LoVo (cell line): Measurements from ENCODE around the gene TEX52.
"Not testable (repeated sequence)": the region's sequence is repeated elsewhere in the genome, so short reads cannot be mapped to it uniquely, and the experiment has no call there.

Source experiments
- DNase-seq: peaks from one replicate; pipeline ENCODE4 v3.0.0-alpha.2; 2016; ENCODE audit warnings: low spot score

Gene TEX52

DNA sequence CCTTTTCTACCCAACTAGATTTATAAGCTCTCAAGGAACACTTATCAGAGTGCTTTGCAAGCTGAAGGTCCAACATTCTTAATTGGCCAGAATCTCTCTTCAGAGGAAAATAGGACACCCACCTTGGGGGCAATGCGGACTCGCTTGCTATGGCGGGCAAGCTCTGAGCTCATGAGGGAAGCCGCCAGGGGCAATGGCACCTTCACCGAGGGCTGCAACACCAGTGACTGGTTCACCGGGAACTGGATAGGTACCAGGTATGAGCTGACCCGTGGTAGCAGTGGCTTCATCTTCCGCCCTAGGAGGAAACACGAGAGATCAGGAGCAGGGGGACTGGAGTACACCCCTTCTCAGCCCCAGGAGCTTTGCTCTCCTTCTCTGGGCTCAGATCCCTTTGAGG, 7.4 kb upstream of the TEX52 start:
- DNase-seq = no peak

DNA sequence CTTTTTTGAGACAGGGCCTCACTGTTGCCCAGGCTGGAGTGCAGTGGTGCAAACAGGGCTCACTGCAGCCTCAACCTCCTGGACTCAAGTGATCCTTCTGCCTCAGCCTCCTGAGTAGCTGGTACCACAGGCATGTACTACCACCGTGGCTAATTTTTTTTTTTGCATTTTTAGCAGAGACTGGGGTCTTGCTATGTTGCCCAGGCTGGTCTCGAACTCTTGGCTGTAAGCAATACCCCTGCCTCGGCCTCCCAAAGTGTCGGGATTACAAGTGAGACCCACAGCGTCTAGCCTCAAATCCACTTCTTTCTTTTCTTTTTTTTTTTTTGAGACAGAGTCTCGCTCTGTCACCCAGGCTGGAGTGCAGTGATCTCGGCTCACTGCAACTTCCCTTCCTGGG, 6.6 kb upstream of the TEX52 start:
- not testable (repeated sequence) for DNase-seq

DNA sequence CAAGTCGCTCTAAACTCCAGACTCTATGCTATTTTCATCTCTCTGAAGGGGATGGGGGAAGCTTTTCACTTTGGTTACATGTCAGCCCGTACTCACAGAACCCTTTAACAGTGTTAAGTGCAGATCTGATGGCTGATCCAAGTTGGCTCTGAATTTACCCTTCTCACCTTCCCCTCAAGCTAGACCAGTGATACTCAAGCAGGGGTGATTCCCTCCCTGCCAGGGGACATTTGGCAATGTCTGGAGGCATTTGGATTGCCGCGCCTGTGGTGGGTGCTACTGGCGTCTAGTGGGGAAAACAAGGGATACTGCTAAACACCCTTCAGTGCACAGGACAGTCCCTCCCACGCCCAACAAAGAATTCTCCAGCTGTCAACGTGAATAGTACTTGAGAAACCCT, 6.0 kb upstream of the TEX52 start:
- no peak for DNase-seq

DNA sequence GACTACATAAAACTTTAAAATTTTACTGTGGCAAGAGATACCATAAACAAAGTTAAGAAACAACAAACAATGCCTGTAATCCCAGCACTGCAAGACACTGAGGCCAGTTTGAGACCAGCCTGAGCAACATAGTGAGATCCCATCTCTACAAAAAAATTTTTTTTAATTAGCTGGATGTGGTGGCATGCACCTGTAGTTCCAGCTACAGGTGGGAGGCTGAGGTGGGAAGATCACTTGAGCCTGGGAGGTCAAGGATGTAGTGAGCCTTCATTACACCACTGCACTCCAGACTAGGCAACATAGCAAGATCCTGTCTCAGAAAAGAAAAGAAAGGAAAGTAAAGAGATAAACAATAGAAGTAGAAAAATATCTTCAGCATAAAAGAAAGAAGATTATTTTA, 3.3 kb upstream of the TEX52 start:
- DNase-seq = no peak

GRCh38 chr12:2858944-2859421, 2.1 kb upstream of the TEX52 start:
- DNase-seq = no peak

GRCh38 chr12:2858334-2858733, 1.5 kb upstream of the TEX52 start:
- DNase-seq = no peak

DNA sequence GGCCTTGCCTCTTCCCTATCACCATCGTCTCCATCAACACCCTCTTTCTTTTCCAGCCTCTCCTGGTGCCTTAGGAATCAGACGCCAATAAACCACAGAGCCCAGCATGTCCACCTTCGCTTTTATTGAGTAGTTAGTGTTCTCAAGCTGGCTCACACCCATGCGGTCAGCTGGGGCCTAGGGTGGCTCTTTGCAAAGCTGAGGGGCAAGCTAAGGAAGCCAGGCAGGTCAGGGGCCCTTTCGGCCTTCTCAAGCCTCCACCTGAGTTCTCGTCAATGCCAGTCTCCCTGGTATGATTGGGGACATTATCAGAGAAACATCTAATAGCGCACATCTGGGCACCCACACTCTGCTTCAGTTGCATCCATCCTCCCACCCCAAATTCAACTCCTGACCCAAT, 737 bp upstream of the TEX52 start:
- no peak for DNase-seq

- DNase-seq = no peak
Observed at GRCh38 chr12:2856051-2856450, 788 bp downstream of the TEX52 start.

DNA sequence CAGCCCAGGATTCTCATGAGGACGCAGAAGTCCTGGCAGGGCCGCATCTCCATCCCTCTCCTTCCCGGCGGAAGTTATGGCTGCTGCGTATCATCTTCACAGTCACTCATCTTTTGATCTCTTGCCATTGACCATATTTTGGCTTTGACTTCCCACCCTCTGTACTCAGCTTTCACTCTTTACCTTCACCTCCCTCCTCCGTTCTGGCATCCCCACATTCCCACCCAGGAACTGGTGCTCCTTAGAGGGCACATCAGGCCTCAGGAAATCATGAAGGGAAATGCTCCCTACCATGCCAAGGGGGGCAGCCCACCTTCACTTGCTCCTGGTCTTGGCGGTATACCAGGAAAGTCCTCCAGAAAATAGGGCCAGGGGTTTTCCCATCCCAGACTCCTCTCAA, 1.3 kb downstream of the TEX52 start:
- no peak for DNase-seq

GRCh38 chr12:2854669-2855453, 2.0 kb downstream of the TEX52 start:
- no peak for DNase-seq

- peak; percentile 39 for DNase-seq
Observed at GRCh38 chr12:2853626-2854025, 3.2 kb downstream of the TEX52 start.

DNA sequence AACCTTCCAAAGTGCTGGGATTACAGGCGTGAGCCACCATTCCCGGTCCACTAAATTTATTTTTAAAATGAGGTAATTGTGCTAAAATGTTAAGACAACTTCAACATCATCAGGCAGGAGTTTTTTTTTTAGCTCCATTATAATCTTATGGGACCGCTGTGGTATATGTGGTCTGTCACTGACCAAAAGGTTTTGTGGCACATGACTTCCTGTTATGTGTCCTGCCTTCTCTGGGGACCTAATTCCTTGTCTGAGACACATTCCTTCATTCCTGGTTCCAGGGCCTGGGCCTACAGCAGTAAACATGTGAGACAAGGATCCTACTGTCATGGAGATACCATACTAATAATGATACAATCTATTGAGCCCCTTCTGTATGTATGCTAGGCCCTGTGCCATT, 4.9 kb downstream of the TEX52 start:
- no peak for DNase-seq

GRCh38 chr12:2845280-2845679, 11.6 kb downstream of the TEX52 start:
- no peak for DNase-seq

DNA sequence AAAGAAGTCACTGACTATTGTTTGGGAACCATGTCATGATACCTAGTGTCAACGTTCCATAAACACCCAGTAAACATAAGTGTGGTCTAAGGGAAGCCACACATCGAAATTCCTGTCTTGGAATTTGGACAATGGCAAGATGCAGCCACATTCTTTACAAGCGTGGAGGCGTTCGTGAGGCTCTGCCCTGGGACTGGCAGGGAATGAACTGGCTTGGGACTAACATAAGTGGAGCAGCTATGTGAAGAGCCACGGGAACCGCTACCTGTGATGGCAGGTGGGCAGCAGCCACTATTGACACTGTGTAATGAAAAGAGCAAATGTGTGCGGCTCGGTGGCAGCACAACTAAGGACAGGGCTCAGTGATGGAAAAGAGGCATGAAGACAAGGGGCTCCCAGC, 12.1 kb downstream of the TEX52 start:
- no peak for DNase-seq

- no peak for DNase-seq
Observed at GRCh38 chr12:2842948-2843347, 13.9 kb downstream of the TEX52 start.

DNA sequence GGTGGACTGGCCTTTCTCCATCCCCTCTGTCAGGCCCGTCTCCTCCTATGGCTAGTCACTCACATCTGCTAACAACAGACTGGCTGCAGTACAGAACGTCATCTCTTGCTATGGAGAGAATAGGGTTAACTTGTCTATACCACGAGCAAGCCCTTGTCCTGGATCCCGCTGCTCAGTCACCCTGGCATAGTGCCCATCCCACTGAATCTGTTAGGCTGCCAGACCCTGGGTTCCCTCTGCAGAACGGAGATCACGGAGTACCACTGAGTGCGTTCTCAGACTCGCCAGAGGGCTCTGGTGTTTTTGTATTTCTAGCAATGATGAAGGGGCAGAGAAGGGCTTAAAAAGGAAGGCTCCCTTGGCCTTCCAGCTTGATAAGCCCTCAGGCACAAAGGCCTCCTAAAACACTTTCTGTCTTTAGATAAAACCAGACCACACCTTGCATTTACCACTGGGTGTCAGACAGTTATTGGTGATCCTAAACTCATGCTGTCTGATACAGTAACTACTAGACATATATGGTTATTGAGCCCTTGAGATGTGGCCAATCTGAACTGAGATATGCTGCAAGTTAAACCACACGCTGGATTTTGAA, 15.7 kb downstream of the TEX52 start:
- DNase-seq = no peak

- DNase-seq = no peak
Observed at GRCh38 chr12:2836574-2836973, 20.3 kb downstream of the TEX52 start.

GRCh38 chr12:2835691-2836403, 21.0 kb downstream of the TEX52 start:
- no peak for DNase-seq

GRCh38 chr12:2834581-2835491, 22.0 kb downstream of the TEX52 start, which contains the start of gene NRIP2:
Gene NRIP2, minus strand, starts transcription at chr12:2835035. Its CDS starts 52 bp downstream, at chr12:2834983.
- DNase-seq = no peak

- DNase-seq = no peak
Observed at GRCh38 chr12:2833810-2834209, 23.0 kb downstream of the TEX52 start.

DNA sequence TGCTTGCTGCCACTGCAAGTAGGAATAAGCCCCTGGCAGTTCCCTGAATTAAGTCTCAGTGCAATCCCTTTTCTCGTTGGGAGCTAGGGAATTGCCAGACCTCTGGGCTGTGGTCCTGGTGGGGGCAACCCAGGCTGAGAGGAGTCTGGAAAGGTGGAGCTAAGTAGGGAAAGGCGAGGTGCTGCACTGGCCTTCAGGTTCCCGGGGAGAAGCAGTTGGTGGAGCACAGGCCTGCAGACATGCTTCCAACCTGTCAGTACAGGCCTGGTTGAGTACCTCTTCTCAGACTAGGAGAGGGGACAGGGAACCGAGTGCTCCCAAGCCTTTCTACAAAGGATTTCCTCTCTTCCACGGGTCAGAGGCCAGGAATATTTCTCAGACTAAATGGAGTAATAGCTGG, 23.5 kb downstream of the TEX52 start:
- DNase-seq = no peak

- DNase-seq = no peak
Observed at GRCh38 chr12:2832550-2833127, 24.2 kb downstream of the TEX52 start.
